Ovary (tissue), 10 donors: Measurements from ENCODE around the gene PRAMEF4. TPM values are rescaled to one million over a fixed set of nuclear protein-coding genes. Genes with fewer than 3 reads are reported as not detected.
"Not testable (repeated sequence)": the region's sequence is repeated elsewhere in the genome, so short reads cannot be mapped to it uniquely, and the experiment has no call there.

ENCODE experiments used
- DNase-seq, 5 donors: peaks; one replicate each; pipeline ENCODE4 v3.0.0-alpha.2; 2019 to 2020
- H3K27ac ChIP-seq, 2 donors: fragments of 200-600 bp; one replicate each; pipeline versions ENCODE4 v1.5.1 to v1.8.0; 2019 to 2022
- H3K27me3 ChIP-seq: fragments of 200-600 bp; one replicate; pipeline ENCODE4 v1.8.0; 2022
- H3K36me3 ChIP-seq: fragments of 200-600 bp; sonication (generic); one replicate; pipeline ENCODE4 v1.5.1; 2019
- H3K4me1 ChIP-seq: one replicate; pipeline ENCODE4 v1.8.1; 2013; ENCODE audit warnings: mild to moderate bottlenecking, moderate library complexity; ENCODE audit not compliant: insufficient read depth
- H3K4me3 ChIP-seq: fragments of 200-600 bp; sonication (generic); one replicate; pipeline ENCODE4 v1.5.1; 2017
- H3K9me3 ChIP-seq, 2 donors: fragments of 200-600 bp in 1 of 2; sonication (generic) in 1 of 2; one replicate each; pipeline versions ENCODE4 v1.5.1 to v1.8.1; 2013 to 2019; ENCODE audit warnings: mild to moderate bottlenecking in 1 of 2, moderate library complexity in 1 of 2
- WGBS, 3 donors: extraction: QIAGEN DNeasy Blood & Tissue Kit in 1 of 3; methylation state at CpG; one replicate each; pipeline versions ENCODE4 v1.1.5 to v1.1.7; 2013 to 2017; 5-methylcytosine and 5-hydroxymethylcytosine counted together
- intact Hi-C, 4 donors: fragments of 100-400 bp; cut with DNase I; formaldehyde crosslinking; loops; one replicate each; pipeline versions ENCODE4 v1.11.0 to v1.15.1; 2022 to 2023
- long read RNA-seq, 3 donors: library from polyadenylated mRNA in 2 of 3; unstranded in 2 of 3; transcript quantifications; one replicate each; pipeline ENCODE4 v2.0.0 and lab custom pipeline, GENCODE V29; 2021 to 2026
- polyA plus RNA-seq, 2 donors: library from polyadenylated mRNA; stranded (reverse); fragments of 200-250 nt in 1 of 2; fragments of 350-450 nt in 1 of 2; fragmentation: Illumina TruSeq in 1 of 2; extraction: RNeasy Lipid Tissue Mini Kit (QIAGEN cat#74804) in 1 of 2; gene quantifications; one replicate each; pipeline ENCODE4 v1.2.3, GENCODE V29; 2013 to 2014
- total RNA-seq, 7 donors: library from RNA; depleted of rRNA in 2 of 7; stranded (reverse); fragments of >200 nt in 2 of 7; fragmentation: NEBNext Ultra II Directional in 3 of 7; extraction: Animal tissue kit (Norgen Biotek cat#: 25700) in 3 of 7; gene quantifications; one replicate each; pipeline versions ENCODE4 v1.1.0 to v1.2.4, GENCODE V29; 2016 to 2023
- donor health status: DM: no; HTN: no; CAD: no; lungs with moderate emphysema.
- donor health status: DM: no; HTN: no; CAD: no.
- donor health status: Bipolar disorder and iron deficiency.
- donor health status: DM: yes; HTN: yes; CAD: no.
- donor health status: DM: no; HTN: no; CAD: no.
- donor health status: DM: yes; HTN: yes; CAD: no.

The PRAMEF4 gene
- total RNA-seq: not detected
- polyA plus RNA-seq: not detected
- long read RNA-seq, donor 1: 0 reads
- long read RNA-seq, donor 2: 0 reads
- long read RNA-seq, donor 3: 0 reads

DNA sequence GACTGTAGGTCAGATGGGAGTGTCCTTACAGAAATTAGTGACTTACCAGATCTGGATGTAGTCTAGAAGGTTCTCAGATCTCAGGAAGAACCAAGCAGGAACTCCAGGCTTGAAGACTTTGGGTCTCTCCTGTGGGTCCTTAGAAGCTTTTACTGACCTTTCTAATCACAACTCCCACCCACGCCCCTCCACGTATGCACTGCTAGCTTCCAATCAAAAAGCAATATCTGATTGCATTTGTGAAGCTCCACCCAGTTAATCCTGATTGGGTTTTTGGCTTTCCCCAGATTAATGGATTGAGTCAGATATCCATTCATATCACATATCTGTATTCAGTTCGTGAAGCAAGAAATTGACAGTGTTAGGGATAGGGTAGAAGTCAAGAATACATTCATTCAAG lies at the start of gene PRAMEF4:
Gene PRAMEF4, minus strand, starts transcription at position 101 of the 400 bp plus-strand sequence. CDS start 2,807 bp downstream, outside the sequence.
- H3K27me3 ChIP-seq, H3K27ac ChIP-seq, H3K4me3 ChIP-seq, intact Hi-C loops, H3K4me1 ChIP-seq, H3K9me3 ChIP-seq, H3K36me3 ChIP-seq, DNase-seq: not testable (repeated sequence)
- 67 to 75% (median 74%) methylated on average over 3 of the region's 3 CpGs for WGBS, 3 donors

DNA sequence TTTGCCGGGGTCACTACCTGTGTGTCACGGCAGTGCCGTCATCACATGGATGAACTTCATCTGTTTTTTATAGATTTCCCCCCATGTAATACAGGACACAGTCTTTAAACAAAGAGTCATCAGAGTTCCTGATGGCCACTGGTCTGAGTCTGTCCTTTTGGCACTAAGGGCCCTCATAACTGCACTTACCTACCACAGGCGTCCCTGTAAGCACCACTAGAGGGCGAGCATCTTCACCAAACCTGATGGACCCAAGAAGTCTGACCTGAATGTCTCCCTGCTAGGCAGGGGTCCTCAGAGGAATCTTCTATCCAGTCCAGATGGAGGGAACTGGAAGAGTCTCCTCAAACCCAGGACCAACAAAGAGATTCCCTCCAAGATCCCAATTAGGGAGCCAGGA lies 38.4 kb upstream of the PRAMEF4 start:
- whole genome bisulfite sequencing, 3 donors: 0 to 46% methylated on average over 2 to 4 of the region's 5 CpGs; no CpG with 5 or more reads in 1 of the 3 donors
- not testable (repeated sequence) for H3K27me3 ChIP-seq

DNA sequence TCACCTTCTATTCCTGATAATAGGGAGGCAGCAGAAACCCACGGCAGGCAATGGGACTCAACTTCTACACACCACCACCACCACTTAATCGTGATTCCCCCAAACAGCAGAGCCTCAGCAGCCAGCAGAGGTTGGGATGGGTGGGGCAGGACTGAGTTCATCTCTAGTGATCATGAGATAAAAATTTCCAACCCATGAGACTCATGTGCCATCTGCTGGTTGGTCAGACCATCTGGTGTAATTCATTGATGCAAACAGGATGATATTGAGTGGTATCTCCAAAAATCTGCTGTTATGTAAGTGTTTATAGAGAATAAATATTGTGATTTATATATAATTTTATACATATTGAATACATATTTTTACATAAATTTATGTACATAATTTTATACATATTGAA lies 35.7 kb upstream of the PRAMEF4 start:
- H3K36me3 ChIP-seq, H3K4me3 ChIP-seq, H3K9me3 ChIP-seq, H3K4me1 ChIP-seq, DNase-seq, H3K27ac ChIP-seq, intact Hi-C loops, H3K27me3 ChIP-seq: not testable (repeated sequence)
- 69 to 72% (median 71%) methylated on average over 2 of the region's 2 CpGs for WGBS, 3 donors

More for the DNA sequence above, 38.4 kb upstream of the PRAMEF4 start:
- H3K36me3 ChIP-seq, H3K27ac ChIP-seq, intact Hi-C loops, H3K9me3 ChIP-seq, H3K4me1 ChIP-seq, DNase-seq, H3K4me3 ChIP-seq: not testable (repeated sequence)

DNA sequence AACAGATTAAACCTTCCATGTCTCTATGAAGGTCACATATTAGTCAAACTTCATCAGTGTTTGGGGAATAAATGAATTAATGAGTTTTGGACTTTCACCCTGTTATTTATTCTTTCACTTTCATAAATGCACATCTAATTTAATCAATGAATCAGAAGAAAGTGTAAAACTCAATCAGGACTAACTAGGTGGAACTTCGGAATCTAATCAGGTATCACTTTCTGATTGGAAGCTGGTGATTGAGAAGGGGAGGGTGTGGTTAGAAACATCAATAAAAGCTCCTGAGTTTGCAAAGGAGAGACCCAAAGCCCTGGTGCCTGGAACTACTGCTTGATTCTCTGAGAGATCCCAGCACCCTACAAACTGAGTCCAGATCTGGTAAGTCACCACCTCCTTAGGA lies 30.3 kb upstream of the PRAMEF4 start, which contains the start of gene PRAMEF7:
Gene PRAMEF7, plus strand, starts transcription at position 301 of the 400 bp plus-strand sequence. CDS start 1,083 bp downstream, outside the sequence.
- intact Hi-C loops, DNase-seq: not testable (repeated sequence)
- WGBS, 3 donors: no CpG with 5 or more reads among the region's 1 CpG

DNA sequence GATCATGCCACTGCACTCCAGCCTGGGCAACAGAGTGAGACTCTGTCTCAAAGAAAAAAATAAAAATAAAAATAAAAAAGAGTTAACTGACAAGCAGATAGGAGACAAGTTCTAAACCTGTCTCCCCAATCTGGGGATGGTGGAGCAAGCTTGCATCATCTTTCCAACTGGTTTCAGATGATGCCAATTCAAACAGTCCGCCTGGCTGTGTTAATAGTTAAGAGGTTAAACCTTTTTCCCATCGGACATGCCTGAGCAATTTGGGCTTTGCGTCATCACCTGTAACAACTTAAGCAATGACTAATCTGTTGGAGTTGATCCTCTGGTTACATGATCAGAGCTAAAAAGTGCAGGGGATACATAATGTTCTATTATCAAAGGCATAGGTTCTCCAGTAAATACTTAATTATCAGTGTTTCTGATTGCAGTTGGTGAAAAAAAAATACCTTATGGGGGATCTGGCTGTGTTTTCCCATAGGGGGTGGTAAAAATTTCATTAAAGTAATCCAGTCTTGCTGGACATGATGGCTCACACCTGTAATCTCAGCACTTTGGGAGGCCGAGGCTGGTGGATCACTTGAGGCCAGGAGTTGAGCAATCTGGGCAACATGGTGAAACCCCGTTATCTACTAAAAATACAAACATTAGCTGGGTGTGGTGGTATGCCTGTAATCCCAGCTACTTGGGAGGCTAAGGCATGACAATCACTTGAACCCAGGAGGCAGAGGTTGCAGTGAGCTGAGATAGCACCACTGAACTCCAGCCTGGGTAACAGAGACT lies 18.0 kb upstream of the PRAMEF4 start:
- H3K27ac ChIP-seq, H3K4me3 ChIP-seq, H3K27me3 ChIP-seq, DNase-seq, H3K36me3 ChIP-seq, H3K9me3 ChIP-seq, H3K4me1 ChIP-seq, intact Hi-C loops: not testable (repeated sequence)
- WGBS, 3 donors: 62 to 100% (median 64%) methylated on average over 2 to 3 of the region's 5 CpGs

More for the DNA sequence above, 30.3 kb upstream of the PRAMEF4 start, which contains the start of gene PRAMEF7:
- not testable (repeated sequence) for H3K36me3 ChIP-seq, H3K27ac ChIP-seq, H3K4me3 ChIP-seq, H3K27me3 ChIP-seq, H3K4me1 ChIP-seq, H3K9me3 ChIP-seq

DNA sequence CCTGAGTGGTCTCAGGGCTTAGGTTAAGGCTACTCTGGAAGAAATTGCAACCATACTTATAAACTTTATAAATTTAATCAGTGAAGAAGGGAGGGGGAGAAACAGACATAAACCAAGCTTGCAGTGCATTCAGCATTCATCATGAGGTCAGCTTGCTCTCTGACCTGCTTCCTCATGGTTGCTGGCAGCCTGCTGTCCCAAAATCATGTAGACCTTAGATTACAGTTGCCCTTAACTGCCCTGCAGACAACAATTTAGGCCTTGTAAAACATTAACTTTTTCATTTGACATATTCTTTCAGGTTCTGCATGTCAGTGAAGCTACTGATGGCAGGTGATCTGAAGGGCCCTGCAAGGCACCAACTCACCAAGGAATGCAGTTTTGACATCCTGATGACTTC lies 13.2 kb upstream of the PRAMEF4 start:
- H3K36me3 ChIP-seq, H3K4me3 ChIP-seq, H3K9me3 ChIP-seq, H3K27me3 ChIP-seq, H3K4me1 ChIP-seq, H3K27ac ChIP-seq, DNase-seq, intact Hi-C loops: not testable (repeated sequence)

DNA sequence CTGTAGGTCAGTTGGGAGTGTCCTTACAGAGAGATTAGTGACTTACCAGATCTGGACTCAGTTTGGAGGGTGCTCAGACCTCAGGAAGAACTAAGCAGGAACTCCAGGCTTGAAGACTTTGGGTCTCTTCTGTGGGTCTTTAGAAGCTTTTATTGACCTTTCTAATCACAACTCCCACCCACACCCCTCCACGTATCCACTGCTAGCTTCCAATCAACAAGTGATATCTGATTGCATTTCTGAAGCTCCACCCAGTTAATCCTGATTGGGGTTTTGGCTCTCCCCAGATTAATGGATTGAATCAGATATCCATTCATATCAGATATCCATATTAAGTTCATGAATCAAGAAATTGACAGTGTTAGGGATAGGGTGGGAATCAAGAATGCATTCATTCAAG lies 12.2 kb upstream of the PRAMEF4 start, which contains the start of gene PRAMEF10:
Gene PRAMEF10, minus strand, starts transcription at position 101 of the 400 bp plus-strand sequence. CDS start 2,423 bp downstream, outside the sequence.
- H3K36me3 ChIP-seq, H3K27ac ChIP-seq, DNase-seq, intact Hi-C loops, H3K4me3 ChIP-seq, H3K4me1 ChIP-seq, H3K27me3 ChIP-seq, H3K9me3 ChIP-seq: not testable (repeated sequence)
- WGBS, 3 donors: 57% methylated on average over 1 of the region's 1 CpG; no CpG with 5 or more reads in 2 of the 3 donors

DNA sequence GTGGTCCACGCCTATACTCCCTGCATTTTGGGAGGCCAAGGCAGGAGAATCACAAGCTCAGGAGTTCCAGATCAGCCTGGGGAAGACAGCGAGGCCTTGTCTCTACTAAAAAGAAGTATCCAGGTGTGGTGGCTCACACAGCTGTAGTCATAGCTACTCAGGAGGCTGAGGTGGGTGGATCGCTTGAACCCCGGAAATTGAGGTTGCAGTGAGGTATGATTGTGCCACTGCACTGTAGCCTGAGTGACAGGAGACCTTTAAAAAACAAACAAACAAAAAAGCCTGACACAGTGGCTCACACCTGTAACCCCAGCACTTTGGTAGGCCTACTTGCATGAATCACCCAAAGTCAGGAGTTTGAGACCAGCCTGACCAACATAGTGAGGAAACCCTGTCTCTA lies 7.5 kb downstream of the PRAMEF4 start:
- DNase-seq, H3K9me3 ChIP-seq, H3K4me1 ChIP-seq, H3K27me3 ChIP-seq, intact Hi-C loops, H3K4me3 ChIP-seq, H3K27ac ChIP-seq, H3K36me3 ChIP-seq: not testable (repeated sequence)
- 74 to 80% (median 75%) methylated on average over 3 to 4 of the region's 4 CpGs for WGBS, 3 donors

DNA sequence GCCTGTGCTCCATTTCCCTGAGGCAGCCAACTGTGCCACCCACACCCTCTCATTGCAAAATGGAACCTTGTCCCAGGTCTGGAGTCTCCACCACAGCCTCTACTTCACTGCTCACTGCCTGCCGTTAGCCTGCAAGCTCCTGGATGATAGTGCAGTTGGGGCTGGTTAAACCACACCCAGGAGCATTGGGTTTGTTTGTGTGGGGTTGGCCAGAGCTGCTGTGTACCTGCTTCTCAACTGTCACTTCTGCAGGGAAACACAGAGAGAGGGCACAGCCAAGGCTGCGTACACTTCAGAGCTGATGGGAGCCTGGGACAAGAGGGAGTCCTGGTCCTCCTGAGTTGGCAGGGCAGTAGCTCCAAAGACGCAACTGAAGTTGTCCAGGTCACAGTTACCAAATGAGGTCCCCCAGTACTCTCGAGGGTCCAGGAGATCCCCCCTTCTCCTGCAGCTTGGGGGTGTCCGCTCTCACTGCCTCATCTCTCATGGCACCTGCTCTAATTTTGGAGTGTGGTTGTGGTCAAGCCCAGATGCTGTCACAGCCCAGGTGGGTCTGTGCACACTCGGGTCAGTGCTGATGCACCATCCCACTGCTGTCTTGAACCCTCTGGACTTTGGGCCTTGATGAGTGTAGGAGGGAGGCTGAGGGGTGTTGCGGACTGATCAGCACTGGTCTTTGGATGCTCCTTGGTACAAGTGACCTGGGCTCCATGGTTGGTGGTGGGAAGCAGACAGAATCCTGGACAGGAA lies 22.7 kb downstream of the PRAMEF4 start:
- H3K27me3 ChIP-seq, DNase-seq, H3K27ac ChIP-seq, H3K4me3 ChIP-seq, H3K4me1 ChIP-seq, intact Hi-C loops, H3K9me3 ChIP-seq, H3K36me3 ChIP-seq: not testable (repeated sequence)
- 80 to 95% (median 93%) methylated on average over 3 to 5 of the region's 7 CpGs for WGBS, 3 donors

DNA sequence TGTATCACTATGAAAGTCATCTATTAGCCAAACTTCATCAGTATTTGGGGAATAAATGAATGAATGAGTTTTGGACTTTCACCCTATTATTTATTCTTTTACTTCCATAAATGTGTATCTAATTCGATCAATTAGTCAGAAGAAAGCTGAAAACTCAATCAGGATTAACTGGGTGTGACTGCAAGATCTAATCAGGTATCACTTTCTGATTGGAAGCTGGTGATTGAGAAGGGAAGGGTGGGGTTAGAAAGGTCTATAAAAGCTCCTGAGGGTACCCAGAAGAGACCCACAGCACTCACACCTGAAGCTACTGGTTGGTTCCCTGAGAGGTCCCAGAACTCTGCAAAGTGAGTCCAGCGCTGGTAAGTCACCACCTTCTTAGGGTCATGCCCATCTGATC lies 29.2 kb downstream of the PRAMEF4 start, which contains the start of gene PRAMEF2:
Gene PRAMEF2, plus strand, starts transcription at position 301 of the 400 bp plus-strand sequence. CDS start 1,924 bp downstream, outside the sequence.
- intact Hi-C loops, H3K4me1 ChIP-seq, H3K36me3 ChIP-seq, H3K9me3 ChIP-seq, DNase-seq, H3K27me3 ChIP-seq, H3K4me3 ChIP-seq, H3K27ac ChIP-seq: not testable (repeated sequence)
- 53 to 58% (median 56%) methylated on average over 2 of the region's 2 CpGs for whole genome bisulfite sequencing, 3 donors
